Hematopoietic multipotent progenitor cell treated with erythropoietin and hydrocortisone succinate and interleukin-3 and kit ligand, for 6 days (in vitro differentiated cells): ENCODE measurements around the gene CCDC57.
A peak's percentile ranks its signal among the peaks of the same experiment; 100 is the strongest.

Source experiments
- DNase-seq: peaks from one replicate; pipeline ENCODE4 v3.0.0-alpha.2; 2015

CCDC57 gene

DNA sequence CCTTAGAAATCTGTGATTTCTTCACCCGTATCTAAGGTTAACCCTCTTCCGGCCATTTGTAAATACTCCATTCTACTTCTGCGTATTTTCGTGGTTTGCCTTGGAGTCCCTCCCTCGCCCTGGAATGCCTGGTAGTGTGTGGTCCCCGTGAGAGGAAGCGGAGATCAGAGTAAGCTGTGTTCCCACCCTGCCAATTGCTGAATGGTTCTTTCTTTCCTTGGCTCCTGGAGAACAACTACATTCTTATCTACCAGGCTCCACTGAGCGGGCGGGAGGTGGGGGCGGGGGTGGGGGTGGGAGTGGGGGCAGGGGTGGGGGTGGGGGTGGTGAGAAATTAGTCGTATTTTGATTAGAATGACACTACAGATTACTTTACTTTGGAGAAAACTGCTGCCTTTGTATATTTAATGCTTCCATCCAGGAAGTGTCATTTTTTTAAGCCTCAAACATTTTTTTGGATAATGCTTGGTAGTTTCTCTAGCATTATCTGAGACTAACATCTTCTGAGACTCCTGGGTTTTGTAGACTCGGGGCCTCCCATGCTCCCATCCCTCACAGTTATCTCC, 93.7 kb downstream of the CCDC57 start:
- peak; percentile 43 for DNase-seq

- no peak for DNase-seq
Observed at GRCh38 chr17:82118168-82118814, 94.4 kb downstream of the CCDC57 start.

DNA sequence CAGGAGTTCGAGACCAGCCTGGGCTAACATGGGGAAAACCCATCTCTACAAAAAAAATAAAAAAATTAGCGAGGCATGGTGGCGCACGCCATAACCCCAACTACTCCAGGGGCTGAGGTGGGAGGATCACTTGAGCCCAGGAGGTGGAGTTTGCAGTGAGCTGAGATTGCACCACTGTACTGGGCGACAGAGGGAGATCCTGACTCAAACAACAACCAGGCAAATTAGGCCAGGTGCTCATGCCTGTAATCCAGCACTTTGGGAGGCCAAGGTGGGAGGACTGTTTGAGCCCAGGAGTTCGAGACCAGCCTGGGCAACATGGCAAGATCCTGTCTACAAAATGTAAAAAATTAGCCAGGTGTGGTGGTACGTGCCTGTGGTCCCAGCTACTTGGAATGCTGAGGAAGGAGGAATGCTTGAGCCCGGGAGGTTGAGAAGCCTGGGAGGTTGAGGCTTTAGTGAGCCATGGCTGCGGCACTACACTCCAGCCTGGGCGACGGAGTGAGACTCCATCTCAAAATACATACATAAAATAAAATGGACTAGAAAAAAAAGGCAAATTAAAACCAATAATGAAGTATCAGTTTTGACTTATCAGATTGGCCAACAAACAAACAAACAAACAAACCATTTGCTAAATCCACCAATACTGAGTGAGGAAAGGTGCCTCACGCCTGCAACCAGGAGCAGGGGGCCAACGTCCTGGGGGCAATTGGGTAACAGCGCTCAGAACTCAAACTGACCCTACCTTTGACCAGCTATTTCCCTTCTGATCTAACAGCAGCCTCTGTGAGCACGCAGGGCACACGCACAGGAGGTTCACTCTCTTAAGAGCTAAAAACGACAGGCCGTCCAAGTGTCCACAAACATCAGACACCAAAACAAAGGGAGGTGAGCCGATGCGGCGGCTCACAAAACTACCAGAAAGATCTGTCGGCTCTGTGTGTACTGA, 95.2 kb downstream of the CCDC57 start:
- no peak for DNase-seq

GRCh38 chr17:82116246-82116645, 96.4 kb downstream of the CCDC57 start:
- DNase-seq = no peak

DNA sequence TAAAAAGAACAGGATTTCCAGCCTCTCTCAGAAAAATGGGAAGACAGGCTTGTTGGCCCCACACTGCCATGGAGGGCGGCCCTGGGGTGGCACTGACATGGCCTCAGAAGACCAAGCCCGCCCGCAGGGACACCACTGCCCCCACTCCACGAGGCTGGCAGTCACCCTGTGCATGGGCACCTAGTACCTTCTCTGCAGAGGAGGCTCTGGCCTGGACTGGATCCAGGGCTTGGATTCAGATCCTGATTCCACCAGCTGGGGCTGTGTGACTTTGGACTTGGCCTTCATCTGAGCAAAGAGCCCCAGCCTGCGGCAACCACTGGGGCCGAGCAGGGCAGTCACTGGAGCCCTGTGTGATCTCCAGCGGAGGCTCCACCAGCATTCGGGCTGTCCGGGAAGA, 97.8 kb downstream of the CCDC57 start:
- no peak for DNase-seq

- DNase-seq = no peak
Observed at GRCh38 chr17:82114447-82114846, 98.2 kb downstream of the CCDC57 start.

GRCh38 chr17:82113941-82114340, 98.7 kb downstream of the CCDC57 start:
- DNase-seq = no peak

DNA sequence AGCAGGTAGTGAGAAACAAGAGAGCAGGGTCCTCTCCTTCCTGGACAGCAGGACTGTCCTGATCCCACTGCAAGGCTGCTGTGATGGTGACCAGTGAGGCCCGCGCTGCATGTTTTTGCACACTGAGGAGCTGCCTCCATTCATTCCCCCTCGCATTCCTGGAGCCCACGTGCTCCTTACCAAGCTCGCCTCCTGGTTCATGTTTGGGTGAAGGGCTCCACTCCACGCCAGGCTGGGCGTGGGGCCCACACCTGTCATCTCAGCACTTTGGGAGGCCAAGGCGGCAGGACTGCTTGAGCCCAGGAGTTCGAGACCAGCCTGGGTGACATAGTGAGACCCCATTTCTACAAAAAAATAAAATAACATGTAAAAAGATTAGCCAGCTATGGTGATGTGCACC, 99.2 kb downstream of the CCDC57 start:
- no peak for DNase-seq

DNA sequence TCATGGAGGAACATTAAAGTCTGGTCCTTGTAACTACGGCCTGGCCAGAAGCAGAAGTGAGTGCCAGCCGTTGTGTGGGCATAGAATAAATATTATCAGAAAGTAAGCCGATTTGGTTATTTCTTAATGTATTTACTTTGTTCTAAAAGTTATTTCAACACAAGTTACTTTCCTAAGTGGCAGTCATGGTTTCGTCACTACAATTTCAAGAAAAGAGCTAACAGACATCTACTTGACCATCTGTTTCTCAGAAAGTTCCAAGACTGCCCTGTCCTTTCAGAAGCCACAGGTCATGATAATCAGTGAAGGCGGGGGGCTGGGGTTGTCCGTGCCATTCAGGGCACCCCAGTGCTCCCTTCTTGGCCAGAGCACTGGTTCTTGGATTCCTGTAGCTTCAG, 99.7 kb downstream of the CCDC57 start:
- DNase-seq = peak; percentile 64

- no peak for DNase-seq
Observed at GRCh38 chr17:82112181-82112913, 100.3 kb downstream of the CCDC57 start.

DNA sequence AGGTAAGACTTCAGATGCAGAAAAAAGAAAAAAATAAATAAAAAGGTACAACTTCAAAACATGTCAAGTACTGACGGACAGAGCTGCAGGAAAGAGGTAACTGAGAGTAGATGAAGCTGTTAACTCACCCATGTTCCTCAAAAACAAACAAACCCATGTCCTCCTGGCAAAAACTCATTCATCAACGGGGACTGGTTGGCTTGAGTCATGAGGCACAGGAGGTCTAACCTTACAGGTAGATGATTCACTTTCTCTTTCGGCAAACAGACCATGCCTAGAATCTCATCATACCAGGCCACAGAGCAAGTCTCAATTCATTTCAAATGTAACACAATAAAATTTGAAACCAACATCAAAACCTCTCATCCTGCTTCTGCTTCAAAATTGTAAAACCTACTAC, 102.3 kb downstream of the CCDC57 start:
- DNase-seq = no peak

DNA sequence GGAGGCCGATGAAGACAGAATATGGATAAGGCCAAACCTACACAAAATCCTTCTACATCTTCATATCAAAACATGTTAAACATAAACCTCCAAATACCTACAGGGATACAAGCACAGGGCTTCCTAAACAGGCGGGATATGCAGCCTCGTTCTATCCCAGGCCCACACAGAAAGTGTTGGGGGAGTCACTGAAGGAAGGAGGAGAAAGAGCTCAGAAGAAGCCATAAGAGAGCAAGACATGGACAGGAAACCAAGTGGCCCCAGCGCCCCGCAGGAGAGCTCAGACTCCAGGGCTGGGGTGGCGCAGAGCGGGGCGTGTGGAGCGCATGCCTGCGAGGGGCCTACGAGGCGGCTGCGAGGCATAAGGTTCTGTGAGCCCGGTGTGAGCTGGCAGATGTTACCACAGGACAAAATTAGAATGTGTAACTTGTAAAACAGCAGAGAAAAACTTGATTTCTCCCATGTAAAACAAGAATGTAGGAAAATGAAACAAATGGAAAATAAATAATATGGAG, 103.6 kb downstream of the CCDC57 start:
- DNase-seq = no peak

DNA sequence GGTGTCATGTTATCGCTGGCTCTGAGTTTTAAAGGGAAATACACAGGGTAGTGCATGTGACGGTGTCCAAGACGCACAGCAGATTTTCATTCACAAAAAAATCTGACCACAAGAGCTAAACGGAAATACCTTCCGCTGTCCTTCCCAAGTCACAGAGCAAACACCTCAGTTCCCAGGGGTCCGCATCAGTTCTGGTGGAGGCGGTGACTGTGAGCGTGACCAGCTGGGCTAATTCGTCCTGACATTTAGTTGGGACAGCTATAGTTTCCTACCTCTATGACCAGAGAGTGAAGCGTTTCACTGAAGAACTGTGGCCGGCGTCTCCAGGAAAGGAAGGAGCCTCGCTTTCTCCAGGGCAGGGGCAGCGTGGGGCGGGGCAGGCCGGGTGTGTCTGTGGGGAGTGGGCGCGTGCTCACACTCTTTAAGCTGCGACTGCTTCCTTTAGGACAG, 104.1 kb downstream of the CCDC57 start:
- DNase-seq = no peak

DNA sequence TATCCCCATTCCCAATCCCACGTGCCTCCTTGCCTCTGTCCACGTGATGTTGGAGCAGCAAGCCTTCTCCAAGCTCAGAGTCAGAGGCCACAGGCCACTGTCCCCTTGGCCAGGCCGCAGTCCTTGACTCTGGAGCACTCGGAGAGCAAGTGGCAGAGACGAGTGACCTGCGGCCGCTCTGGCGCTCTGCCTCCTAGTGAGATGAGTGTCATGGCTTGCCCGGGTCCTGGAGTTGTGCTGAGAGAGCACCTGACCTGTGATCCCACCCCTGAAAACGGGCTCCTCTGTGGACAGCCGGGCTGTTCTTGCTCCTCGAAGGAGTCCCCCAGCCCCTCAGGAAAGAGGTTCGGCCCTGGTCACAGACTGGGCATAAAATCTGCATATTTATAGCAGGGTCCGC, 104.6 kb downstream of the CCDC57 start:
- no peak for DNase-seq

- DNase-seq = peak; percentile 59
Observed at GRCh38 chr17:82107341-82107860, 105.2 kb downstream of the CCDC57 start.

- DNase-seq = no peak
Observed at GRCh38 chr17:82106688-82107305, 105.8 kb downstream of the CCDC57 start.

GRCh38 chr17:82105882-82106687, 106.6 kb downstream of the CCDC57 start:
- peak; percentile 91 for DNase-seq

DNA sequence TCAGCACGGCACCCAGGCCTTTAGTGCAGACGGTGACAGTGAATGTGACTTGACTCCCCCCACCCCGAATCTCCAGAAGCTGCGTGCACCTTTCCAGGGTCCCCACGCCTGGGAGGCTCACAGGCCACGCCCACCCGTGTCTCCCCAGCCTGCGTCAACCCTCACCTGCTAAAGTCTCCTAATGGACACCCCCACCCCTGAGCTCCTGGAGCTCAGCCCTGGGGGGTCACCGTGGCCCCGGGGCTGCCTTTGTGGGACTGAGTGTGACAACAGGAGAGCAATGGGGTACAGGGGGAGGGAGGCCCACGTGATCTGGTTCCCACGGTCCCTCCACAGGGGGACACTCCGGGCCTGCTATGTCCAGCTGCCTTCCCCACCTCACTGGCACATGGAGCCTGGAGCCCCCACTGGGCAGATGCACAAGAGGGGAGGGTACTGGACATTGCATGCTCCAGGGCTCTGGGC, 107.2 kb downstream of the CCDC57 start:
- no peak for DNase-seq

- DNase-seq = no peak
Observed at GRCh38 chr17:82104797-82105416, 107.7 kb downstream of the CCDC57 start.
